Coronary artery (tissue), 2 donors: ENCODE data around the gene ADGRA1.

Experiments
- DNase-seq: peaks from one replicate; pipeline ENCODE4 v3.0.0-alpha.2; 2017; ENCODE audit warnings: low spot score
- H3K27ac ChIP-seq, 2 donors: fragments of 200-600 bp; sonication (generic); one replicate each; pipeline ENCODE4 v1.5.1; 2016 to 2019
- H3K4me3 ChIP-seq: fragments of 200-600 bp; sonication (generic); 2 replicates; pipeline ENCODE4 v1.5.1; 2016; ENCODE audit warnings: mild to moderate bottlenecking, moderate library complexity
- CTCF ChIP-seq: fragments of 200-600 bp; sonication (generic); IDR thresholded peaks from one replicate; pipeline ENCODE4 v1.5.1; 2019; ENCODE audit warnings: antibody characterized with exemption

The ADGRA1 gene

GRCh38 chr10:133160826-133161471, 73.2 kb downstream of the ADGRA1 start:
- H3K27ac ChIP-seq: no peak overlapping the region
- no peak for DNase-seq

GRCh38 chr10:133161486-133162109, 73.9 kb downstream of the ADGRA1 start:
- H3K27ac ChIP-seq: no peak overlapping the region
- no peak for TF ChIP-seq CTCF
- no peak for DNase-seq
- H3K4me3 ChIP-seq: no peak overlapping the region

More at GRCh38 chr10:133160826-133161471, 73.2 kb downstream of the ADGRA1 start:
- peak overlapping the region; percentile 74 for H3K4me3 ChIP-seq
- TF ChIP-seq CTCF: no peak

GRCh38 chr10:133162178-133162909, 74.6 kb downstream of the ADGRA1 start:
- Histone ChIP-seq H3K27ac (no peak overlapping the region), H3K4me3 (no peak overlapping the region)
- no peak for TF ChIP-seq CTCF
- DNase-seq: no peak

- H3K27ac ChIP-seq: no peak overlapping the region
- no peak for TF ChIP-seq CTCF
- no peak overlapping the region for H3K4me3 ChIP-seq
- DNase-seq: no peak
Observed at GRCh38 chr10:133162910-133163856, 75.5 kb downstream of the ADGRA1 start.

- no peak for TF ChIP-seq CTCF
- Histone ChIP-seq H3K27ac (no peak overlapping the region), H3K4me3 (no peak overlapping the region)
- DNase-seq: no peak
Observed at GRCh38 chr10:133163889-133164815, 76.4 kb downstream of the ADGRA1 start.
